ENCODE results near the gene SLC38A2.
A peak's percentile ranks its signal among the peaks of the same experiment; 100 is the strongest.
"Not testable (repeated sequence)": the region's sequence is repeated elsewhere in the genome, so short reads cannot be mapped to it uniquely, and the experiment has no call there.

SLC38A2 gene

DNA sequence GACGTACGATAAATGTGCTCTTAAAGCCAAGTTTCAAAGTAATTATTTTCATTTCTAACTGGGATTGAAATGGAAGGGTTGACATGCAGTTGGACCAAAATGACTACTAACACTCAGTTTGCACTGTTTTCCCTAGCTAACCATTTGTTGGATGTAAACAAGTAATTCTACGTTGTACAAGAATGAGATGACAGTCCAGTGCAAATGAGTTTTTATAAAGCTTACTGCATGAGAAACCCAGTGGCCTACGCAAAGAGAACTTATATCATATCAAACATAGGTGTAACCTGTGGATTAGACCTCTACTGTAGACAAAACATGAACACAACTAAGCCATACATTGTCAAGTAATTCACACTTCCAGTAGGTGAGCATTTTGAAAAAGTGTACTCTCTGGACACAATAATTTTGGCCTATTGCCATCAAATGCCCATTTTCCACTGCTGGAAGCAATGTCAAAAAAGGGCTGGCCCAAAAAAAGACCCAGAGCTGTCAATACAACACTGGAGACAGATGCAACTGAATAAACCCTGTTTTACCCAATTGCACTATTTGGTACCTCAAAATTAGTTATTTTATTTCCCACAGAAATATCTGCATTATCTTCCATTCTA, 12.8 kb downstream of the SLC38A2 start:
- DNase-seq, result no peak

DNA sequence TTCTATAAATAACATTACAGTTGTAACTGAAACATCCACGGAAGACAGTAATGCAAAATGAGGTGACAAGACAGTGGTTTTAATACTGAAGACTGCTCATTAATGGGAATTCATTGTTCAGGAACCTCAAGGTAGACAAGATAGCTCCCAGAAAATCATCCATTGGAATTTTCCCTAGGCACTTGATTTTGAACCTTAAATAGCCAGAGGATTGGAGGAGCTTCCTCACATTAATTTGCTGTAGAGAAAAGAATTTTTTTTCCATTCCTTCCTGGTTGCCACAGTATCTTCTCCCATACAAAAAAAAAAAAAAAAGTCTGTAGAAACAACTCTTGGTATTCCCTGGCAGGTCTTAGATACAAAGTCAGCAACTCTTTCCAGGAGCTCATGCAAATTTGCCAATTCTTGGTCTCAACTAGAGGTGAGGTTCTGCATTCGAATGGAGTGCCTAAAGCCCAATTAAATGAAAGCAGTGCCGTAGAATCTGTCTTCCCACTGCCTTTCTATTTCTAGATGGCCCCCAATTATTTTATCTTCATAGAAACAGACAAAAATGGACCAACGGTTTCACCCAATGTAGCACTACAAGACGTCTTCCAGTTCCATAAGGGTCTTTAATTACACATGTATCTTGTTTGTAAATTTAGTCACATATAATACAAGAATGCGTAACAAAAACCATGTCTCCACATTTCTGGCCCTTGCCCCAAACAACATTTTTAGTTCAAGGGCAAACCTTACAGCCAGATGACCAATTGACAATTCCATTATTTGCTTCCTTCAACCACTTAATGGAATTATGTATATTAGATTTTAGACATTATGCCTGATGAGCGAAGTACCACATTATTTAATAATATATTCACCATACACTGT, 13.5 kb downstream of the SLC38A2 start:
- DNase-seq, result no peak

DNA sequence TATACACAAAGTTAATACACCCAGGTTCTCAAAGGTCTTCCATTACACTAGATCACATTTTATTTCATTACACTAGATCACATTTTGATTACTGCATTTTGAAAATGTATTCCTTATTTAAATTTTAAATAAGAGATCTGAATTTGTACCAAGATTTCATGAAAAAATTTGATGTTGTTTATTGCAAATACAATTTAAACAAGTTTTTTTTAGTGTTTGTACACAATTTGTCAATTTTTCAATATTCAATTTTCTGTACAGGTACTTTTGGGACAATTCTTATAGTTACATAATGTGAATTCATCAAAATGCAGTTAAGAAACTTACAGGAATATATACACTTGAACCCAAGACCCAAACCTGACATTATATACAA, 14.3 kb downstream of the SLC38A2 start:
- DNase-seq, result no peak

DNA sequence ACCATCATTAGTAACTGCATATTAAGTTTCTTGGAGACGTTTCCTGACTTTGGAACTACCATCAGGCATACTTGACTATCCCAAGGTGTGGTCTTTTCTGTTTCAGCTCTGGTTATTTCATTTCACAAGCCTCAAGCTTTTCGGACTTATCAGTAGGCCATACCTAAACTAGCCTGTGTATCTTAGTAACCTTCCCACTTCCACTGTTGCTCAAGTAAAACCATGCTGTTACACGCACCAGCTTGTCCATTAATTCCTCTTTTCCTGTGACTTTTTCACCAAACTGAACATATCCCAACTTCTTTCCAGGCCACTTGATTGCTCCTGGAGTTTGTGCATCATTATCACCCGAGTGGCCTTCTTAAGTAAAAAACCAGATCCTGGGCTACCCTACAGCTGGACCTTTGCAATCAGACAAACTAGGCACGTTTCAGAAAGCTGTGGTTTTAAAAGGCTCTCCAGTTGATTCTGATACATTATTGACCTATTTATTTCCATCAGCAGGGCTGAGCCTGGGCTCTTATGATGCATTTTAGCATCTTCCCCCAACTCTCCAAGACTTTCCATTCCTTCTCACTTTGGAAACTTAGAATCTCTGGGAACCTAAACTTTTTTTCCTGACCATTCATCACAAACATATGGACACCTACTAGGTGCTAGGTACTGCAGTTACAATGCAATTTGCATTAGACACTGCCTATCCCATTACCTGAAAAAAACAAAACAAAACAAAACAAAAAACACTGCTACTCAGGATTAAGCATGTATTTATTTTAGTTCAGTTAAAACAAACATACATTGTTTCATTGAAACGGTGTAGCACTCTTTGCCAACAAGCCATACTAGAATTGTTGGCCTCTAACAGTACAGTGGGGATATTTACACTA, 14.9 kb downstream of the SLC38A2 start:
- DNase-seq, result no peak

DNA sequence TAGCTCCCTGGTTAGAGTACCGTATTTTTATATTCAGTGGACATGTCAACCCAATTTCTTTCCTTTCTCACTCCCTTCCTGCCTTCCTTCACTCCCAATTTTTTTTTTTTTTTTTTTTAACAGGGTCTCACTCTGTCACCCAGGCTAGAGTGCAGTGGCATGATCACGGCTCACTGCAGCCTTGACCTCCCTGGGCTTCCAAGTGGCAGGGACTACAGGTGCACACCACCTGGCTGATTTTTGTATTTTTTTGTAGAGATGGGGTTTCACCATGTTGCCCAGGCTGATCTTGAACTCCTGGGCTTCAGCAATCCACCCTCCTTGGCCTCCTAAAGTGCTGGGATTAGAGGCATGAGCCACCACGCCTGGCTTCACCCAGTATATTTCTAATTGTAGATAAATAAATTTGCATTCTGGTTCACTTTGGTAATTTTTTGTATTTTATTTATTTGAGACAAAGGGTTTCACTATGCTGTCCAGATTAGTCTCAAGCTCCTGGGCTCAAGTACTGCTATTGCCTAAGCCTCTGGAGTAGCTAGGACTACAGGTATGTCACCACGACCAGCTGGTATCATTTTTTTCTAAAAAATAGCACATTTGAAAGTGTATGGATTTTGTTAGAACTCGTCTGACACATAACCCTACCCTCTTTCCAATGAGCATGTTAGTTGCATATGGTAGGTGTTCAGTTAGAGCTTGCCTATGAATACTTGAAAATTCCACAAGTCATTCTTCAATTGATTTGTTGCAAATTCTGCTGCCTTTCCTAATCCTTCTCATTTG, 15.7 kb downstream of the SLC38A2 start:
- no peak for DNase-seq

DNA sequence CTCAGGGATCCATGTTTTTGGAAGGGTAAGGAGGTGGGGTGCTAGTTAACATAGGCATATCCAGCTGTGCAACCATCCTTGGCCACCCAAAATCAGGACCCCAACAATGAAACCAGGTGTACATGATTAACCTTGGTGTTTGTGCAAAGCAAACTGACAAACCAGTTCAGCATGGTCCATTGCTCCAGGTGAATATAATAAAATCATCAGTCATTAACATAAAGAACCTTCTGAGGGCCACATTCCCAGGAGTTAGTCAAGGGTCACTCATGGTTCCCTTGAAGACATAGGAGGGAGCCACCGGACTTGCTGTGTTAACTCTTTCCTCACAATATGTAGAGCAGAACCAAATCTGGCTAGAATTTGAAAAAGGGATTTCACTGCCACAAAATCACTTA, 17.8 kb downstream of the SLC38A2 start:
- DNase-seq, result no peak

DNA sequence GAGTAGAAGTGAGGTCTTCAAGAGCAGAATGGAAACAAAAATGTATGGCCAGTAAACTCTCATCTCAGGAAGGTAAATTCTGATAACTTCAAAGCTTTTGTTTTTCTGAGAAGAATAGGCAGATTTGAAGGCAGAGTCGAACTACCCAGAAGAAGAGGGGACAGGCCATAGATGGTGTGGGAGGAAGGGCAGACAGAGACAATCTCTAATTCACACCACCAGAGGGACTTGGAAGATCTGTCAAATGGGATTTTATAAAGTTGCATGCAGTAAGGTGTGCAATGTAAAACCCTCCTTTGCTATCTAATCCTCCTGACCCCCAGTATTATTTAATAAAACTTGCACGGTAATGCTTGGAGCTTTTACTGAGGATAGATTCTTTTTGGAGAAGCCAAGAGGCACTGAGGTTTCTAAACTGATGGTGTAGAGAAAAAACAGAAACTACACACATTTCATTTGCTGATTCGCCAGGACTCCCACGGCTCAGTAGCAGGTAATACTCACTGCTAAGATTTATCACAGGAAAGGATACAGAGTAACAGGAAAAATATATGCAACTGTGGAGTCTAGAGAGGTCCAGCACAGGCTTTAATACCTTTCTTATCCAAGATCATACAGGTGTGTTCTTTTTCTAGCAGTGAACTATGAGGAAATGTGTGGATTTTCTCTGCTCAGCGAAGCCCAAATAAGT, 18.3 kb downstream of the SLC38A2 start:
- no peak for DNase-seq

DNA sequence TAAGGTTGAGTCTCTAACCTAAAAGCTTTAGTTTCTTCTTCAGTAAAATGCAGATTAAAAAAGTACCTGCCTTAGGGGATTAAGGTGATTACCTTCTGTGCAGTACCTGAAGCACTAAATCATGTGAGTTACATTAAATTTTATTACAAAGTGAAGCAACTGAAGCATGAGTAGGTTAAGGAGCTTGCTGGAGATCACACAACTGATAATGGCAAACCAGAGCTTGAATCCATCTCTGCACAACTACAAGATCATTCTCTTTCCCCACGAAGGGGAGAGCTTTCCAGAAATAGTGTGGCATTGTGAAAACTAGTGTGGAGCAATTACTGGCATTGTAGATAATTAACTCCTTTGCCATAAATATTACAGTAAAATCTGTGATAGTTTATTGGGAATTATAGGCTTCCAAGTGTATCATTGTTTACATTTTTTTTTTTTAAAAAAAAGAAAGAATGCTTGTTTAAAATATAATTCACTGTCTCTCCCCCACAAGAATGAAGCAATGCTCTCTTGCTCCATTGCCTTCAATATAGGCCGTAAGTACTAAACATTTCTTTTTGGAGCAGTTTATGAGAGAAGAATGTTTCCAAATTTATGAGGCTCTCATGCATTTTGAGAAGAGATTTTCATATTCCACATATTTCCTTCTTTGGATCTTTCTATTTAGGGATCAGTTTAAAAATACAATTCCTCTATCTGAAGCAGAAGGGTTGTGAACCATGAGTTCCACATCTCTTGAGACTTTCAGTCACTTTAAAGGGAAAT, 20.5 kb downstream of the SLC38A2 start:
- no peak for DNase-seq

DNA sequence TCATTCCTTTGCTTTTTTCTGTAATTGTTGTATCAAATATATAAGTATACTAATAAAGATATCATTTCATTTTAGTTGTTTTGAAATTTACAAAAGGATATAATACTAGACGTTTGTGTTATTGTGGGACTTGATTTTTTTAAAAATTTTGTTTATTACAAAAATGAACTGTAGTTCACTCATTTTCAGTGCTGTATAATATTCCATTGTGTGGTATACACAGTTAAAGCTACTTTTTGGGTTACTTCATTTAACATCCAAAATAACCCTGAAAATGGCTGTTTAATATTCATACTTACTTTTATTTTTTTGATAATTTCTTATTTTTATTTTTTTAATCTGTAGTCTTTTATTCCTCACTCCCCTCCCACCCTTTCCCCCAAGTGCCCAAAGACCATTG, 21.4 kb downstream of the SLC38A2 start:
- no peak for DNase-seq

DNA sequence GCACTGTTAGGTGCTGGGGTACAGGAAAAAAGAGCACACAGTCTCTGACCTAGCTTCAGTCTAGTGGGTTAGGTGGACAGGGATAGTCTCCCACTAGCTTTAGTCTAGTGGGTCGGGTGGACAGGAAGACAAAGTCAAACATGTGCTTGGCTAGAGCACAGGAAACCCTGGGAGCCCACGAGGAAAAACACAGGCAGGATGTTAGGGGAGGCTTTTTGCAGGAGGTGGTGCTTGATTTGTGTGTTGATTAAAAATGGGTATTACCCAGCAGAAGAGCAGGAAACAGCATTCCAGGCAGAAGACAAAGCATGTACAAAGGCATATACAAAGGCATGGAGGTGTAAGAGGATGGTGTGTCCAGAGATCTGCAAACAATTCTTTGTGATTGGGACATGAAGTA, 23.3 kb downstream of the SLC38A2 start:
- no peak for DNase-seq

DNA sequence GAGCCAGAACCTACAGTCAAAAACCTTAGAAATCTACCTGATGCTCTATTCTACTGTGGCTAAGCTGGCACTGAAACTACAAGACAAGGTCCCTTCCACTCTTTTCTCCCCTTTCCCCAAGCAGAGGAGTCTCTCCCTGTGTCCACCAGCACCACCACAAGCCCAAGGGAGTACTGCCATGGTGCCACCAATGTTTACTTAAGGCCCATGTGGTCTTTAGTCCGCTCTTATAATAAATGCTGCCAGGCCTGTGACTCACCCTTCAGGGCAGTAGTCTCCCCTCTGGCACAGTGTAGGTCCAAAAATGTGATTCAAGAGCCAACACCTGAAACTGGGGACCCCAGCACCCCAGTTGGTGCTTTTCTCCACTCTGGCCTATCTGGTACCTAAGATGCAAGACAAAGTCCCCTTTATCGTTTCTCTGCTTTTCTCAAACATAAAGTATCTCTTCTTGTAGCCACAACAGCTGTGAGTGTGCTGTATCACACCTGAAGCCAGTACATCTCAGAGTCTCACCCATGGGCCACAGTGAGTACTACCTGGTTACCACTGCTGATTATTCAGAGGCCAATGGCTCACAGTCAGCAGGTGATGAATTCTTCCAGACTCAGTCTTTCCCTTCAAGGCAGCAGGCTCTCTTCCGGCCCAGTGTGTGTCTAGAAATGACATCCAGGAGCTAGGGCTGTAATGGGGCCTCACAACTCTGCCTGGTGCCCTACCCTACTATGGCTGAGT, 29.3 kb downstream of the SLC38A2 start:
- DNase-seq, result no peak

DNA sequence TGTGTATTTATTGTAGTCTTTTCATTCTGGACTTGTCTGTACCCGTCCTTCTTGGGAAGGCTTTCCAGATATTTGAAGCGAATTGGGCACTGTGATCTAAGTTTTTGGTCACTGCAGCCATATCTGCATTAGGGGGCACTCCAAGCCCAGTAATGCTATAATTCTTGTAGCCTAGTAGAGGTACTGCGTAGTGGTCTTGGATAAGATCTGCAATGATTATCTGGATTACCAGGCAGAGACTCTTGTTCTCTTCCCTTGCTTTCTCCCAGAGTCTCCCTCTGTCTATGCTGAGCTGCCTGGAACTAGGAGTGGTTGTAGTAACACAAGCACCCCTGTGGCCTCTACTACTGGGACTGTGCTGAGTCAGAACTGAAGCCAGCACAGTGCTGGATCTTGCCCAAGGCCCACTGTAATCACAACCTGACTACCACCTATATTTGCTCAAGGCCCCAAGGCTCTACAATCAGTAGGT, 30.0 kb downstream of the SLC38A2 start:
- DNase-seq, result peak; percentile 14 to 19

DNA sequence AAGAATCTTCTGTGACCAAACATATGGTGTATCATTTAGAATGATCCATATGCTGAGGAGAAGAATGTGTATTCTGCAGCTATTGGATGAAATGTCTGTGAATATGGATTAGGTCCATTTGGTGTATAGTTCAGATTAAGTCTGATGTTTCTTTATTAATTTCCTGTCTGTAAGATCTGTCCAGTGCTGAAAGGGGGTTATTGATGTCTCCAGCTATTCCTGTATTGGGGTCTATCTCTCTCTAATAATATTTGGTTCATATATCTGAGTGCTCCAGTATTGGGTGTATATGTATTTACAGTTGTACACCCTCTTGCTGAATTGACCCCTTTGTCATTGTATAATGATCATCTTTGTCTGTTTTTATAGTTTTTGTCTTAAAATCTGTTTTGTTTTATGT, 33.5 kb downstream of the SLC38A2 start:
- no peak for DNase-seq

DNA sequence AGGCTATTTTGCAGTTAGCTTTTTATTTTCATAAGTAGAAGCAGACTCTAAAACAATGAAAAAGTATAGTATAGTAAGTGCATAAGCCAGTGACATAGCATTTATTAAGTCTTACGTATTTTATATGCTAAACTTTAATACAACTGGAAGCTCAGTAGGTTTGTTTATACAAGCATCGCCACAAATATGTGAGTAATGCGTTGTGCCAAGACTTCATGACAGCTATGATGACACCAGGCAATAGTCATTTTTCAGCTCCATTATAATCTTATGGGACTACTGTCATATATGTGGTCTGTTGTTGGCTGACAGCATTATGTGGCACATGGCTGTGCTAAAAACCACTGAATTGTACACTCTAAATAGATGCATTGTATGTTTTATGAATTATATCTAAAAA, 40.3 kb downstream of the SLC38A2 start:
- DNase-seq, result no peak

DNA sequence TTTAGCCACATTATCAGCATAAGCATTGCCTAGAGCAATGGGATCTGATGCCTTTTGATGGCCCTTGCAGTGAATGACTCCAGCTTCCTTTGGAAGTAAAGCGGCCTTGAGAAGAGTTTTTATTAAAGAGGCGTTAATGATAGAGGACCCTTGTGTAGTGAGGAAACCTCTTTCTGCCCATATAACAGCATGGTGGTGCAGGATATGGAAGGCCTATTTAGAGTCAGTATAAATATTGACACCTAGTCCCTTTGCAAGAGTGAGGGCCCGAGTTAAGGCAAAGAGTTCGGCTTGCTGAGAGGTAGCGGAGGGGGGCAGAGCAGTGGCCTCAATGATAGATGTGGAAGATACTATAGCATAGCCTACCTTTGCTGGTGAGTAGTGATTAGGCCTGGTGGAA, 47.5 kb downstream of the SLC38A2 start:
- not testable (repeated sequence) for DNase-seq

DNA sequence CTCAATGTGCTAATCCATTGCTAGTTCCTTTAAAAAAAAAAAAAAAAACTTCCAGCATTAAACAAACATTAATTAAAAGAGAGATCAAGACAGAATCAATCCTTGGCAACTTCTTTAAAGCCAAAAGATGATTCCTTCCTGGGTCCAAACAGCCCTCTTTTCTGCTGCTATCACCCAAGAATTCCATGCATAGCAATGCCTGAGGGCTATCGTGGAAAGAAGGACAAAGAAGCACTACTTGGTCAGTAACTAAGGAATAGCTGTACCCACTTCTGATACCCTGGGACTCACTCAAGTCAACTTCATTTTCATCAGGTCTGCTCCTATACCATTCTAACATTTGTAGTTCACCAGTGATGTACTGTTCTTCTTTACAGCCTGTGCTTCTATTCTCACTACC, 51.8 kb downstream of the SLC38A2 start:
- no peak for DNase-seq

DNA sequence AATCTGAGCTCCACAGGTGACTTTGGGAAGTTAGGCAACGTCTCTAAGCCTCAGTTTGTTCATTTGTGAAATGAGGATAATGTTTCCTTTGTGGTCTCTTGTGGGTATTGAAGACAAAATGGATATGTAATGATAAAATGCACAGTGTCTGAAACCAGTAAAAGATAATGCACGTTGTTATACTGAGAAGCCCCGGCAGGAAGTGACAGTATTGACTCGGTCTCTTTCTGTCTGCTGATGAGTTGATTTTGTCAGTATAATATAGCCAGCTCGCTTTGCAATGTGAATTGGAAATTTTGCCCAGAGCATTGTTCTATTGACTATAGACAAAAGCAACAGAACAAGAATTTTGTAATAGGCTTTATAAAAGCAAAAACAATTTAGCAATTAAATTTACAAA, 54.5 kb downstream of the SLC38A2 start:
- DNase-seq, result no peak
